HG03139 (cell line): ENCODE results near the gene SMPD4.
"Not testable (repeated sequence)": the region's sequence is repeated elsewhere in the genome, so short reads cannot be mapped to it uniquely, and the experiment has no call there.

Experiments
- ATAC-seq: cut with Tn5 transposase; IDR thresholded peaks from one replicate; pipeline ENCODE4 v1.9.1; 2021; ENCODE audit not compliant: unreplicated experiment

SMPD4 gene

DNA sequence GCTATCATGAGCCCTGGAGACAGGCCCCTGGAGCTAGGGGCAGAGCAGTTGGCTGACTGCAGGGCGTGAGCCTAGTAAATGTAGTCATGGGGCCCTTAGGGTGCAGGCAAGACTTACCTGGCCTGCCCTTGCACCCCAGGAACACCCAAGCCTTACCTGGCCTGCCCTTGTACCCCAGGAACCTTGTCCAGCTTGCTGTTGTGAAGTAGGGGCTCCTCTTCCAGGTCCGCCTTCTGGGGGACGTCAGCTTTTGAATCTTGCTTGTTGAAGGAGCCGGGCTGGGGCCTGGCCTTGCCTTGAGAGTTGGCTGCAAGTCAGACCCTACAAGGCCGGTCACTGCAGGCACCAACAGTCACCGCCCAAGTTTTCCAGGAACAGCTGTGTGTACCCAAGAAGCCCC, 40.4 kb downstream of the SMPD4 start:
- ATAC-seq, result not testable (repeated sequence)

GRCh38 chr2:130140516-130140915, 40.9 kb downstream of the SMPD4 start:
- not testable (repeated sequence) for ATAC-seq

GRCh38 chr2:130139331-130140280, 41.8 kb downstream of the SMPD4 start:
- ATAC-seq, result not testable (repeated sequence)

DNA sequence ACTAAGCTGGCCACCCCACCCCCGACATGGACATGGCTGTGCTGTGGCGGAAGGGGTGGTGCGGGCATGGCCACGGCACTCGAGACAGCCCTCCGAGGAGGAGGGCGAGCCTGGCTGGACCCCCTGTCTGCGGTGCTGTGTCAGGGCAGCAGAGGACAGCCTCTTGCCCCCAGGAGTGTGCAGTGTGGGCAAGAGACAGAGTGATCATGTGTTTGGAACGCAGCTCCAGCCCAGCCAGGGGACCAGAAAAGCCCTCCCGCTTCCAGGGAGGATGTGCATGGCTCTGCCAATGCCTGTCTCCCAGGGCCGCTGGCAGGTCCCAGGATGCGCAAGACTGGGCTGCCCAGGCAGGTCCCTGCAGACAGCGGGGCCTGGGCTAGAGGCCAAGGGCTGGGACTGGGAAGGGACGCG, 42.6 kb downstream of the SMPD4 start:
- not testable (repeated sequence) for ATAC-seq

DNA sequence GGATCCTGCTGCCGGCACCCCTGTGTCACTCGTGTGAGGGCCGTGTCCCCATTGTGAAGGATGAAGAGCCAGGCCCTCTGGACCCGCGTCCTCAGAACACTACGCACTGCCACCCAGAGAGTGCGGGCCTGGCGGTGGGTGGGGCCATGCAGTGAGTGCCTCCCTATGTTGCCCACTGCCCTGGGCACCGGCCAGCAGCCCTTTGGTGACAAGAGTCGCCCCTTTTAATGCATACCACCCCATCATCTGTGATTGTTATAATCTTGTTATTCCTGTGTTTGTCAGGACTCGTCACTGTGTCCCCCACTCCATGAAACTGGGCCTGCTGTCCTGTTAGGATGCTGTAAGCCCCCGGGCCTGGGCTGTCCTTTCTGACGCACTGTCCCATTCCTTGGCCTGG, 43.1 kb downstream of the SMPD4 start:
- not testable (repeated sequence) for ATAC-seq

DNA sequence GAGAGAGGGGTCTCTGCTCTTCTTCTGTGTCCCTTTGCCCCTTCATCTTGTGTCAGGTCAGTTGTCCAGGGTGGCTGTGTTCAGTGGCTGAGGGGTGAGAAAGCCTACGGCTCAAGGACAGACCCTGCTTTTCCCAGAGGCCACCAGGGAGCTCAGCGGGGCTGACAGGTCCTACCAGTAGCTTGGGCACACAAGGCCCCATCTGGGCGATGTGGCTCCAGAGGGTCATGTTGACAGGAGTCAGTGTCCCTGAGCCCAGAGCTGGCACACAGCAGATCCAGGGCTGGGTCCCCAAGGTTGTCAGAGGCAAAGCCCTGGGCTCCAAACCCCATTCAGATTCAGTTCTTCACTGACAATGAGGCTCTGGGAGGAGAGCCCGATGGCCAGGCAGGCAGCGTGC, 44.3 kb downstream of the SMPD4 start:
- ATAC-seq, result not testable (repeated sequence)

GRCh38 chr2:130136546-130136945, 44.9 kb downstream of the SMPD4 start:
- ATAC-seq, result not testable (repeated sequence)

DNA sequence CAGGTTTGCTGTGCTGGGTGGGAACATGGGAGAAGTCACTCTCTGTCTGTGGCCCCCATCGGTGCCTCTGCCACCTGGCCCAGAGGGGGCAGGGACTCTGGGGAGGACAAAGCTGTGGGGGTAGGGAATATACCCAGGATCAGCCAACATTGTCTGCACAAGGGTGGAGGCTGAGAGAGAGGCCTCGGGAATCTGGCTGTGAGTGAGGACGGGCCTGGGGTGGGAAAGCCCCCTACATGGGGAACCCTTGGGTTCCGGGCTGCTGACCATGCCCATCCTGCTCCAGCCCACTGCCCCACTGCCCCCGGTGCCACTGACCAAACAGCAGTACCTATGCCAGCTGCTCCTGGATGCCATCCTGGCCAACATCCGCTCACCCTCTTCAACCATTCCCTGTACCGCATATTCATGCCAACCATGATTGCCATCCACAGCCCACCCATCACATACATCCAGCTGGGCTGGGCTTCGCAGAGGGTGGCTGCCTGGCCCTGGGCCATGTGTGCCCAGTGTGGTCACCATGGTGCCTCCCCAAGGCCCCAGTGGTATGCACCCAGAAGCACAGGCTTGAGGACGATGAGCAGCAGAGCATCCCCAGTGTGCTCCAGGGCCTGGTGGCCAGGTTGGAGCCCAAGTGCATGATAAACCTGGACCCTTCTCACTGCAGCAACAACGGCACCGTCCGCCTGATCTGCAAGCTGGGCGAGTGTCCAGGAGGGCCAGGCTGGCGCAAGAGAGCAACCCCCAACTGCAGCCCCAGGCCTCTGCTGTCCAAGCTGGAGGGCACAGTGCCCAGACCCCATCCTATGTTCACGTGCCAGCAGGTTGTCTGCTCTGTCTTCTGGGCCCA, 45.5 kb downstream of the SMPD4 start:
- no peak for ATAC-seq

DNA sequence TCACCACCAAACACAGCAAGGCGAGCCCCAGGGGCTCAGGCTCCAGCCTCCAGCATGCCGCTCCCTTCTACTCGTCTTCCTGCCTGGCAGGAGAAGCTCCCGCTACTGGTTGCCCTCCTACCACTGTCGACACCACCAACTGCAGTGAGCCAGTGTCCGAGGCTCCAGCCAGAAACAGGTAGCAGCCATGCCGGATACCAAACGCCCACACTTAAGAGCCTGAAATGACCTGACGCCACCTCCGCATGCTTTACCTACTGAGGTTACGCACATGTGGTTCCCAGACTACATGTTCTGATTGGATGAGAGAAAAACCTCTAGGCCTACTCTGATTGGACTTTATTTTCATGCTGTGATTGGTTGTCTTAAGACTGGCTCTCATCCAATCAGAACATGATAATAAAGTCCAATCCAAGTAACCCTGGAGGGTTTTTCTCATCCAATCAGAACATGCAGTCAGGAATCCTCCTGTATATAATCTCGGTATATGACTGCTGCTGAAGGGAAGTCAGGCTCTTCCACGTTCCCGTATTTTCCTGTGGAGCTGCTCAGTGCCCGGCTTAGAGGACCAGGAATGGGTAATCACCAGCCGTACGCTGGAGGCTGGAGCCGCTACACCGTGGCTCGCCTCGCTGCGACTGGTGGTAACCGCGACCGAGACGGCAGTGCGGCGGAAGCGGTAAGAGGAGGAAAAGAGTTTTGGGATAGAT, 52.1 kb downstream of the SMPD4 start, which contains the start of gene POTEF:
Gene POTEF (minus strand): TSS at position 103 of the 710 bp plus-strand sequence. CDS start 8,707 bp downstream, outside the sequence.
- not testable (repeated sequence) for ATAC-seq

DNA sequence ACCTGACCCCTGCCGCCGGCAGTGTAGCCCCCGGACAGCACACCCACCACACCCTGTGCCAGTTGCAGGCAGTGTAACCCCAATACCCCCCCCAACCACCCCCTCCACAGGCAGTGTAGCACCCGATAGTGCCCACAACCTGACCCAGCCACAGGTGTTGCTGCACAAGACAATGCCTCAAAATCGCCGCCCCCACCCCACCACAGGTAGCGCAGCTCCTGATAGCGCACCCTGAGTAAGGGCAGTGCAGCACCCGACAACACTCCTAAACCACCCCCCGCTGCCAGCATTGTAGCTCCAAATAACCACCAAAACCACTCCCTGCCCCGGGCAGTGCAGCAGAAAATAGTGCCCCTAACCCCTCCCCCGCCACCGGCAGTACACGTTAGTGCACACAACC, 52.9 kb downstream of the SMPD4 start:
- ATAC-seq, result not testable (repeated sequence)

DNA sequence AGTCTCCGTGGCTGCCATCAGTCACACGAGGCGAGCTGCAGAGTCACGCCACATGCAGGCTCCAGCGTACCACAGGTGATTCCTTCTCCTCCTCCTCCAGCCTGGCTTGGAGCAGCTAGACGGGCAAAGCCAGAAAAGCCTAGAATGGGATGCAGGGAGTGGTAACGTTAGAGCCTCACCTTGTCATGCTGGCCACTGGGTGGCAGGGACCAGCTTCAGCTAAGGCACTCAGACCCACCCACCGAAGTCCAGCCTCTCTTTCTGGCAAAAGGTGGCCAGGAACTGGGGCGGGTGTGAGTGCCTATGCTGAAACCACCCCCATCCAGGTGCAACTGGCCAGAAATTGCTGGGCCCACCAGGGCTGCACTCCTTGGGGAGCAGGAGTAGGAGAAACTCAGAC, 53.7 kb downstream of the SMPD4 start:
- ATAC-seq, result not testable (repeated sequence)

GRCh38 chr2:130120924-130121323, 60.5 kb downstream of the SMPD4 start:
- not testable (repeated sequence) for ATAC-seq

GRCh38 chr2:130102597-130103363, 78.6 kb downstream of the SMPD4 start:
- ATAC-seq, result not testable (repeated sequence)
